Measurements from ENCODE around the gene STEAP1B.
"Not testable (repeated sequence)": the region's sequence is repeated elsewhere in the genome, so short reads cannot be mapped to it uniquely, and the experiment has no call there.

The STEAP1B gene

DNA sequence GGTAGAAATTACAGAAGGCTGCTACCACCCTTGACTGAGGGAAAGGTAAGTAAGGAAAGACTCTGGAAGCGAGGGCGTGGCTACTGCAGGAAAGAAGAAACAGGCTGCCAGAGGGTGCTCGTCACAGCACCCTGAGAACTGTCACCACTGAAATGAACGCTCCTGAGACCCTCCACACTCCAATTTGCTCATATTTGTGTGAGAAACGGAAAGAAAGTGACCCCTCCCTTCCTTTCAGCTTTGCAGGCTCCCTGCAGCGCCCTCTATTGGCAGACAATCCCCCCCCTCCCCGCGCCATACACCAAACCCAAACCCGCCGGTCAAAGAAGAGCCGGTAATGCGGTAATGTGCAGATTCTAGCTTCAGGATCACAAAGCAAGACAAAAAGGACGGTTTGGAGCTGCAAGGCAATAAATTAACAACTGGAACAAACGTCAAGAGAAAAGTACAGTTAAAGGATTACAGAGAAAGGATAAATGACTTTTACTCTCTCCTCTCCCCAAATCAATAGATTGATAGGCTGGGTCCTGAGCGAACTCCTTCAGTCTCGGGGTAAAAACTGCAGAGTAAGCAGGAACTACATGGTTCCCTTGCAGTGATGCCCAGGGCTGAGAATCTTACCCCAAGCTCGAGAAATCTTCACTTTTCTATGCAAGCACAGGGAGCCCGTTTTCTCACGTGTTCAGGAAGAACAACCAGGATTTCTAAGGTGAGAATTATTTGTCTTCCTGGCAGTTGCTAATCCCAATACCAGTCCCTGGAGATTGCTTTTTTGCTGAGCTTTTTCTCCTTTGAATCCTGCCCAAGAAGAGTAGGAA lies 47.6 kb downstream of the STEAP1B start:
- DNase-seq: no peak

DNA sequence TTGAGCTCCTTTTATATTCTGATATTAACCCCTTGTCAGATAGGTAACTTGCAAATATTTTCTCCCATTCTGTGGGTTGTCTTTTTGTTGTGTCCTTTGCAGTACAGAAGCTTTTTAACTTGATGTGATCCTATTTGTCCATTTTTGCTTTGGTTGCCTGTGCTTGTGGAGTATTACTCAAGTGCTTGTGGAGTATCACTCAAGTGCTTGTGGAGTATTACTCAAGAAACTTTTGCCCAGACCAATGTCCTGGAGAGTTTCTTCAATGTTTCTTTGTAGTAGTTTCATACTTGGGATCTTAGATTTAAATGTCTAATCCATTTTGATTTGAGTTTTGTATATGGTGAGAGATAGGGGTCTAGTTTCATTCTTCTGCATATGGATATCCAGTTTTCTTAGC lies 50.0 kb downstream of the STEAP1B start:
- not testable (repeated sequence) for DNase-seq

DNA sequence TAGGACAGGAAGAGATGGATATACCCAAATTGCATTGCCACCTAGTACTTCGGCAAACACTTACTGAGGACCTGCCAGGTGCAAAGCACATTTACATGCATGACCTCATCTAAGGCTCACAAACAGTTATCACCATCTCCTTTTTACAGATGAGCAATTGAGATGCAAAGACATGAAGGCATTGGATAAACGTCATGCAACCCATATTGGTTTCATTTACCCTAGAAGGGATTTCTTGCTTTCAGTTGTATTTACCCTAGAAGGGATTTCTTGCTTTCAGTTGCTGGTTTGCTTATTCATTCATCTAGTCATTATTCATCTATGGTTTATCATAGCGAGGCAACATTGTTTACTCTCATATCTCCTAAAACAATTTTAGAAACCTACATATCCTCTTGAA lies 52.2 kb downstream of the STEAP1B start:
- DNase-seq: no peak

DNA sequence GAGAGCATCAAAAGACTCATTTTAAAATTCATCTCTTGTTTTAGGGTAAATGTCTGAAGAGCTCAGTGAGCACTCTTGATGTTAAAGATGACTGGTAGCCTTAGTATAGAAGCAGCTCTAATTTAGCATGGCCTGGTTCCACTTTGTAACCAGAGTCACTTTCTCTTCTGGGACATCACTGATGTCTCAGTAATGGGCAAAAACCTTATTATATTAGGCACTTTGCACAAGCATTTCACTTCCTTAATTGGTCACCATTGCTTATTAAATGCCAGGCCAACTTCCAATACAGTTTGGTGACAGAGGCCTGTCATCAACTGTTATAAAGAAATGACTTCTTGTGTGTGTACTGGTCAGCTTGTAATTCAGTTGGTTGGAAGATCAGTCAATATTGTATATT lies 53.0 kb downstream of the STEAP1B start:
- DNase-seq: no peak

DNA sequence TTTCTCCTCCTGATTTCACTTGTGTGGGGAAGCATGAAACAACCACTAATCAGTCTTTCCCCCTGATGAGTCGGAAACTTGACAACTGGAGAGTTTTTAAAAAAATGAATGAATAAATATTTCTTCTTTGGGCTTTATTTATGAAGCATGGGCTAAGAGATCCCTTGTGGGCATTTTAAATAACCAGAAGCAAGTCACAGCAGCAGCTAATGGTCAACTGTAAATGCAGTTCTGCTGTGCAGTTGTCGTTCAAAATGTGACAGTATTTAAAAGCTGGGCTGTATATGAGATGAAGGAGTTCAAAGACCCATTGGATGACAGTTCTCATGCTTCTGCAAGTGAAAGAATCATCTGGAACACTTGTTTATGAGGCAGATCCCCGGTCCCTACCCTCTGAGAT lies 54.1 kb downstream of the STEAP1B start:
- no peak for DNase-seq

DNA sequence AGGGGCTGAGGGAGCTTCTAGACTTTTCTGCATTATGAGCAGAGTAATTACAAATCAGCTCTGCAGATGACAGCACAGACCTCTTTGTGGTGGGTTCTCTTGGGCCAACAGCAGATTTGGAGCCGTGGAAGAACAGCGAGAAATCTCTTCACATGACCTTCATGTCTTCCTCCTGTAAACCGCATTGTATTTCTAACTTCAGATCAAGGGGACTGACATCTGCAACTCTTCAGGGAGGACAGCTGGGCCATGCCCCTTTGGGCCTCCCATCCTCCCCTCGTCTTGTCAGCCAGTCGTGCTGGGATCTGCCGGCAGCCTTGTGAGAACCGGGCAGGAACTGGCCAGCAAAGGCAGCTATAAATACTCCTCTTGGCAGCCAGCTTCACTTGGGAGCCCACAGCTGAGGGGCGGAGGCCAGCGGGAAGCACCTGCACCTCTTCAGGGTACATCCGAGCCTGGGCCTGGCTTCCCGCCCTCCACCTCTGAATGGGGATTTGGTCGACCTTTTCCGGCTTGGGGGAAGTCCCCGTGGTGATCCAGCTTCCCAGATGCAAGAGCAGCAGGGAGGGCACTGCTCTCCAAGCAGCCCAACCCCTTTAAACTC lies 54.7 kb downstream of the STEAP1B start:
- no peak for DNase-seq

DNA sequence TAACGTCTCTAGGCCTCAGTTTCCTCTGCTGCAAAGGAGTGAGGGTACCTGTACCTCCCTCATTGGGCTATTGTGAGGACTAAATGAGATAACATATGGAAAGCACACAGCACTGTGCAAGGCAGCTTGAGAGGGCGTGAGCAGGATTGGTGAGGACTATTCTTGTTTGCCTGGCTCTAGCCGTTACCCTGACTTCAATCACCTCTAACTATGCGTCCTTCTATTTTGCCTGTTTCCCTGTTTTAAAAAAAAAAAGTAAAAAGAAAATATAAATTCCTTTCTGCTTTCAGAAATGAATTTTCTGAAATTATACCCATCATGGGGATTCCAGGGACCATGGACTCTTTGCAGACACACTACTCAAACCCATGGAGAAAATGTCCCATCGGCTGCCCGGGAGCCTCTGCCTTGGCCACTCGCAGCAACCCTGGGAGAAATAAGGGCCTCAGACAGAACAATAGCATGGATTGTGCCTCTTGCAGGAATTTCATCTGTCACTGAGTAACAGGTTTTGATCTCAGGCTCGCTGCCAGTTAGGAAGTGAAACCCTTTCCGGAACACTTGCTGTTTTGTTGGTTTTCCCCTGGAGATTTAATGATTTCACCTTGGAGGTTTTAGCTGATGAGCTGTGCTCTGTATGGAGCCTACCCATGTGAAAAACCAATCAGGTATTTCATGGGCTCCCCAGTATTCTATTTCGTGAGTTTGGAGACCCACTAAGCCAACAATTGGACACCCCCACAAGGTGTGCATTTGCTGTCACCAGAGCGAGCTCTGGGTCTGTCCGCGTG lies 55.6 kb downstream of the STEAP1B start:
- no peak for DNase-seq

DNA sequence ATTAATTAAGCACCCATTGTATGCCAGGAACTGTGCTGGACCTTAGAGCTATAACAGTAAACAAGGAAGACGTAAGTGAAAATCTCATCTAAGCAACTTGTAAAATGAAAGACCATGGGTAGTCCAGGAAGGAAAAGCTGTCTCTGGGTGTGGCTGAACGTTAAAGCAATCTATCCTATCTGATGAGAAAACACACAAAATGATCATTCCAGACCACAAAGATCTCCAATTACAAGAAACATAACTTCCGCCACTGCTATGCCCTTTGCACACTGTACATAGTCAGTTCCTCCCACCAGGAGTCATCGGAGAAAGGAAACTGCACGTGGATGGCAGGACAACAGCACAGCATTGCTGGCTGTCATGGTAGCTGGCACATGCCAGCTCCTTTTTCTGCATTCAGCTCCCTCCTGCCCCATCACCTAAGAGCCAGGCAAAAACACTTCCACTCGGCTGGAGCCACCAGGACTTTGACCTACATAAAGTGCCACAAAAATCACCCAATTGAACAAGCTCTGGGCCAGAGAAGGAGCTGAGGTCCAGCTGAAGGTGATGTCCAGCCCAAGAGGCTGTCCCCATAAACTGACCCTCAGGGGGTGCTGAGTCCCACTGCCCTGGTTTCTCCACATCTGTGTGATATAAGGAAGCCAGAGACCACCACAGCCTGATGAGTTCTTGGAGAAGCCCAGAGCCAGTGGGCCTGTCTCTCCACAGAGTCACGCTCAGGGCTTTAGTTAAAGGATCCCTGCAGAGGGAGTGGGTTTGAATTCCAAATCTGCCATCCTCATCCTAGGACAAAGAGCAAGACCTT lies 56.4 kb downstream of the STEAP1B start:
- no peak for DNase-seq

DNA sequence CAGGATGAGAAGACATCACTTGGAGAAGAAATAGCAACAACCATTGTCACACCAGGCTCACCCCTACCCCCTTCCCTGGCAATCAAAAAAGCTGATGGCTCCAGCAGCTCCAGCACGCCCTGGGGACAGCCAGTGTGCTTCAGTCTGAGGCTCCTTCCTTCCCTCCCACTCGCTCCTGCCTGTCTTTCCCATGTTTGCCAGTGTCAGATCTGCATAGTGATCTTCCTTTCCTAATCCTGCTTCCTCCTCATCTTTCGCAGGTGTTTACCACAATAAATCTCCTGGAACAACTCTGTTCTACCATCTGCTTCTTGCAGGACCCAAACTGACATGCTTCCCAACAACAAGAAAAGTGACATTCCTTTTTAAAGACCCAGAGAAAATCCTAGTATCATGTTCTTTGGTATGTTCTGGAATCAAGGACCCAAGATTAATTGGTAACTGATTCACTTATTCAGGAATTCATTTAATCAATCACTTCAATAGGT lies 57.1 kb downstream of the STEAP1B start:
- no peak for DNase-seq

DNA sequence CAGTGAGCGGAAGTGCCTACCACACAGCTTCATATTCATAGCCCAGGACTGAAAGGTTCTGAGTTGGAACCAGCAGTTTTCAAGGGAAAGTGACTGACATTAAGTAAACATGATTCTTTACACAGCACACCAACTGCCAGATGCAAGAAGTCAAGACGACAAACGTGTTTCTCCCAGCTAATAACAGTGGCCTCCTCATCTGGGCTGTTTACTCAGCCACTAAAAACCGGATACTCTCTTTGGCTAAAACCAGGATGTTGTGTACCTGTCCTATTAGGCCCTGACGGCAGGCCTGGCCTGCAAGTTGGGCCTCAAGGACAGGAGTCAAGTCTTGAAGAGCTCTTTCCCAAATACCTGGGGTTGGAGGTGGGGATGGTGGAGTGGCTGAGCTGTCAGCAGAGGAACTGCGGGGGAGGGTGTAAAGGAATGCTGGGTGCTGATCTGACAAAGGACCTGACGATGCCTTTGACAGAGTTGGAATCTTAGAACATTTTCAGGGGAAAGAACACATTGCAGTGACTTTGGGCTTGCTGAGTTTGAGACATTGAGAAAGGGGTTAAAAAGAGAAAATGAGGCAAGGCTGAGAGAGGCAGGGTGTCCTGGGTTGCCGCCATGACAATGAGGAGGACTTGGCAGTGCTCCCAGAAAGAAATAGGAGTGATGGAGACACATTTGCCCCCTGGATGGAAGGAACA lies 57.7 kb downstream of the STEAP1B start:
- DNase-seq: no peak

DNA sequence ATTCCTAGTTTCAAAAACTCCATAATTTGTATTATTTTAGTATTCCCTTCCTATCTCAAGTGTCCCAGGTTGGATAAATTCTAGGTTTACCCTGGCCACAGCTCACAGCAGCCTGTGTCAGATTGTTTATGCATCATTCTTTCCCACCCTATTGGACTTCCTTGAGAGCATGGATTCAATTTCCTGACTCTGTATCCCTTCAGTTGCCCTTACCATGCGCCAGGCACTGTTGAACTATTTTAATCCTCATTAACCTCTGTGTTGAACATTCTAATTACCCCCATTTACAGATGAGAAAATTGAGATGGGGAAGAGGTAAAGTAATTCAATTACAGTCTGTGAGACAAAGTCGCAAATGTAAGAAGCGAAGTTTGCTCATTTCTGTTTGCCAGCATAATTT lies 58.8 kb downstream of the STEAP1B start:
- no peak for DNase-seq

DNA sequence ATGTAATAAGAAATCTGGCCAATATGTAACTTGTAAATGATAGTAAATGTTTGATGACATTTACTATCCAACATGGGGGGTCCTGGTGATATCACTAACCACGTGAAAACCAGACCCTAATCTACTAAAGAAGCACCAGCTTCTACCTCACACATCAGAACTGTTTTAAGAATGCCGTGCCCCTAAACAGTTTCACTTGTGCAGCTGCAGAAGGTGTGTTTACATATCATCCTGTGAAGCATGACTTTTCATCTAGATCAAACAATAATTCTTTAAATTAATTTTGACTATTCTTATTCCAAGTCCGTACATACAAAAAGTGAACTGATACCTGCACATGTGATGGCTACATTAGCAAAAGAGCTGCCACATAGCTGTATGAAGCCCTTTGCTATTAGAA lies 61.0 kb downstream of the STEAP1B start:
- no peak for DNase-seq

DNA sequence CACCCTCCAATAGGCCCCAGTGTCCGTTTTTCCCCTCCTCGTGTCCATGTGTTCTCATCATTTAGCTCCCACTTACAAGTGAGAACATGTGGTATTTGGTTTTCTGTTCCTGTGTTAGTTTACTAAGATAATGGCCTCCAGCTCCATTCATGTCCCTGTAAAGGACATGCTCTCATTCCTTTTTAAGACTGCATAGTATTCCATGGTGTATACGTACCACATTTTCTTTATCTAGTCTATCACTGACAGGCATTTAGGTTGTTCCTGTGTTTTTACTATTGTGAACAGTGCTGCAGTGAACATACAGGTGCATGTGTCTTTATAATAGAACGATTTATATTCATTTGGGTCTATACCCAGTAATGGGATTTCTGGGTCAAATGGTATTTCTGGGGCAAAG lies 63.4 kb downstream of the STEAP1B start:
- DNase-seq: not testable (repeated sequence)

DNA sequence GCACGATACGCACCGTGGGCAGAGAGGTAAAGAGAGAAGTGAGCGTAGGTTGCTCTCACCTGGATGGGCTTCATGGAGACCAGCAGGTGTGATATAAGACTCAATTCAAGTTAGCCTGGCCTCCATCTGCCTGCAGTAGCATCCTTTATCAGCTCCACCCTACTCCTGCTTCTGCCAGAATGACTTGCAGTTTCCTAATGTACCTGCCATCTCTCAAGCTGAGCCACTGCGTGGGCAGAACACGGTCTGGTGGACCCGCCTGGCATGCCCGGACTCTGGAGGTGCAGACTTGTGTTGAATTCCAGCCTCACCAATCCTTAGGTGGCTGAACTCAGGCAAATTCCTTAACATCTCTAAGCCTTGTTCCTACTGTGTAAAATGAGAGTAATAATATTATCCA lies 64.3 kb downstream of the STEAP1B start:
- no peak for DNase-seq

DNA sequence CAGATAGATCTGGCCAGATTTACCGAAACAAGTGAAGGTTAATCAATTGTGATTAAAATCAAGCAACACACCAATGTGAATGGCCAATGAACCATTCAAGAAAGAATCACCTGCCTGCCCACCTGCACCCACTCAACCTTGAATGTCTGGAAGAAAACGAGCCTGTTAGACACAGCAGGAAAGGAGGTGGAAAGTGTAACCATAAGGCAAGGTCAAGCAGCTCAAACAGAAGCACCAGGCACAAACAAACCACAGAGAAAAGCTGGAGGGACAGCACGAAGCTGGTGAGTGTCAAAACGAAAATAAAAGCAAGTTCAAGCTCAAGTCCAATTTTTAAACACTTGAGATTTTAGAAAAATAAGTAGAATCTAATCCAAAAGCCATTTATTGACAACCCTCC lies 64.9 kb downstream of the STEAP1B start:
- no peak for DNase-seq

DNA sequence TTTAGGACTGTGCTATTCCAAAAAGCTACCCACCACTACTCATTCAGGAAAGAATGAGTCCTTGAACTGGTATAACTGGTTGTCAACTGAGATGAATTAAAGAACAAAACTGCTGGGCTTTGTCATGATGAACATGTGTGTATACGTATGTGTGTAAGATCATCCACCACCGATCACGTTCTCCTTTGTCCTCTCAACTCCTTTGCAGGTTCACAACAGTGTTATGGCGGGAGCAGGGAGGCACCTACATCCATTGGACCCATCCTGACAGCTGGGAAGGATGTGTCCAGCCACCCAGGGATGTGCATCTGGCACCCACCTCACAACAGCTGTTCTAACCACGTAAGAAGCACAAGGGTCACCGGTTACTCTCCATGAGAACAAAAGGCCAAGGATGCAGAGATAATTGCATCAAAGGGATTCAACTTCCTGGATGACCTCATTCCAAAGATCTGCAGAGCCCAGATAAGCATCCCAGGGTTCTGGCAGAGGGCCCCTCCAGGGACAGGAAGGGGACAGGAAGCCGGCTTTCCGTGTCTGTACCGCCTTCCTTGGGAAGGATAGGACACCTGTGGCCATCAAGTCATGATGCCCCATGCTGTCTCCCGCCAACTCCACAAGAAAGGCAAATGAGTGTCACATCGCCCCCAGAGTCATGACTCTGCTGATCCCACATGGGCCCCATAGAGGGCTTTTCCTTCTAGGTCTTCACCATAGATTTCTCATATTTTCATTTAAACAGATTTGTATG lies 66.1 kb downstream of the STEAP1B start:
- DNase-seq: no peak

DNA sequence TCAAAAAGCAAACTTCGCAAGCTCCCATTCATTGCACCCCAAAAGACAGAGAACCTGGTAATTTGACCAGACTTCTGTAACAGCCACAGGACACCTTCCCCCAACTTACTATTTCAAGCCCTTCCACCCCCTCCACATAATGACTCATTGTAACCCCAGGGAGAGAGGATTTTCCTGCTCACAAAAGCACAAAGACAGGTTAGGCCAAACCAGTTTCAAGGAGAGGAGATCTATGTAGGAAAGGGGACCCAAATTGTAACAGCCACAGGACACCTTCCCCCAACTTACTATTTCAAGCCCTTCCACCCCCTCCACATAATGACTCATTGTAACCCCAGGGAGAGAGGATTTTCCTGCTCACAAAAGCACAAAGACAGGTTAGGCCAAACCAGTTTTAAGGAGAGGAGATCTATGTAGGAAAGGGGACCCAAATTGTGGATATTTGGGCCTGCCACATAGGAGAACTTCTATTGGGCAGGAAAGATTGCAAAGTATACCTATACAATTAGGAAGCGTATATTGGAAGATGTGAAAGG lies 66.8 kb downstream of the STEAP1B start:
- DNase-seq: not testable (repeated sequence)

DNA sequence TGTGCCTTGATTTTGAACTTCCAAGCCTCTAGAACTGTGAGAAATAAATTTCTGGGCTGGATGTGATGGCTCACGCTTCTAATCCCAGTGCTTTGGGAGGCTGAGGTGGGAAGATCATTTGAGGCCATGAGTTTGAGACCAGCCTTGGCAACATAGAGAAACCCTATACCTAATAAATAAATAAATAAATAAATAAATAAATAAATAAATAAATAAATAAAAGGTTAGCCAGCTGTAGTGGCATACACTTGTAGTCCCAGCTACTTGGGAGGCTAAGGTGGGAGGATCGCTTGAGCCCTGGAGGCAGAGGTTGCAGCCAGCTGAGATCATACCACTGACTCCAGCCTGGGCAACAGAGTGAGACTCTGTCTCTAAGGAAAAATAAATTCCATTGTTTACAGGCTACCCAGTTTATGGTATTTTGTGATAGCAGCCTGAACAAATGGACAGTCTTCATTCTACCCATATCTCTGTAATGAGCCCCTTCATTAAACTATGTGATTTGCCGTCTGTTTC lies 67.7 kb downstream of the STEAP1B start:
- DNase-seq: no peak

DNA sequence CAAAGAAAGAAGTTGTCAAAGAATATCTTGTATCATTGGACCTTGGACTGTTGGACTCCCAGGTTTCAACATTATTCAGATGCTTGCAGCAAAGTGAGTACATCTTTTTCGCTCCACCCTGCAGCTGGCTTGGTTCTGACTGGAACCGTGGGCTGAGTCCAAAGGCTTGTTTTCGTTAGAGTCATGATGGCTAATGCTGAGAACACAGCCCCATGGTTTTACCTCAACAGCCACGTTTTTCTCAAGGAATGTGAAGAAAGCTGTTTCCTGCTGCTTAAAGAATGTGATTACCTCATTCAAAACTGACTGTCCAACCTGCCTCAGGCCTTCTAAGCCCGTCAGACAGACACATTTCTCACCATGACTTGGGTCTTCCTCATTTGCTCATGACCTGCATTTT lies 69.5 kb downstream of the STEAP1B start:
- DNase-seq: no peak

DNA sequence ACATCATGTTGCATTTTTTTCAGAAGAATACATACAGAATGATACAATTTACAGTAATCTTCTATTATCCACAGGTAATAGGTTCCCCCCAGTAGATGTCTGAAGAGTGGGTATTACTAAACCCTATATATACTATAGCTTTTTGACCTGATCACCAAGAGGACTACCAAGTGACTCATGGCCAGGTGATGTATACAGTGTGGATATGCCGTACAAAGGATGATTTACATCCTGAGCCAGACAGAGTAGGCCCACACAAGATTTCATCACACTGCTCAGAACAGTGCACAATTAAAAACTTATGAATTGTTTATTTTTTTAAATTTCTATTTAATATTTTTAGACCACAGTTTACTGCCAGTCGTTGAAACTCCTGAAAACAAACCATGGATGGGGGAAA lies 70.6 kb downstream of the STEAP1B start:
- no peak for DNase-seq

DNA sequence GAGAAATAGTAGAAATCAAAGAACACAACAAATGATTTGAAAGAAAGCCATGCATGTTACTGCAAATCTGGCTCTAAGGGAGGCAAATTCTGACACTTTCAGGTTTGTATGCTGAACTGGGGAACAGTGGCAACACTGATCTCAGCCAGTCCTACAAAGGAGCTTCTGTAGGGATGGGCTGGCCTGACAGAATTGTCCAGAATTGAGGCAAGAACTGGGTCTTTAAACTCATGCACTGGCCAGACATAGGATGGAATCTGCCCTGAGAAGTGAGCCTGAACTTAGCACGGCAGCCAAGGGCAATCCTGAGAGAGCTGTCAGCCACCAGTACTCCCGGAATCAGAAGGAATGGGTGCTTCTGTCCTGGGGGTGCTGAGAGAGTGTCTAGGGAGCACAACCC lies 72.1 kb downstream of the STEAP1B start:
- no peak for DNase-seq
